ENCODE measurements around the gene CGREF1. TPM values are rescaled to one million over a fixed set of nuclear protein-coding genes. Genes with fewer than 3 reads are reported as not detected.
"Not testable (repeated sequence)": the region's sequence is repeated elsewhere in the genome, so short reads cannot be mapped to it uniquely, and the experiment has no call there.

The CGREF1 gene
- total and polyA plus RNA-seq, 3 donors from 2014 or later = 6.6 to 11.1 (median 7.4) TPM

DNA sequence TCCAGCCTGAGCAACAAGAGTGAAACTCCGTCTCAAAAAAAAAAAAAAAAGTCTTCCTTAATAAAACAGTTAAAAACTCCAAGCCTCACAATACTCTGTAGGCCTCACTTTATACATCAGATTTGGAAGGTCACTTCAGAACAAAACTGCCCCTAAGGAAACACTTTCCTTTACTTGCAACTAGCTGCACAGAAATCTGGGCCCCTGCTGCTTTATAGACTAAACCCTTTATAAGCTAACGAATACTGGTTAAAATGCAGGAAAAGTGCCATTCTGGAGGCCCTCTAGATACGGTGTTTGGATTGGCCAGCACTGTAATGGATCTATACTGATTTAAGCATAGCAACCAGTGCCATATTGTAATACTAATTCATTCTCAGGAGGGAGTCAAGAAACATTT is 6.2 kb upstream of the CGREF1 start:
- H3K4me1 ChIP-seq = peaks cover 4% of the 10 kb centered on the region
- intact Hi-C loops (cut with DNase I; ENCODE audit: low total_unique reads) = no loop called here
- 88 to 94% methylated on average over 3 of the region's 3 CpGs for WGBS, 2 donors
- no peak for TF ChIP-seq POLR2A (IDR thresholded peaks at IDR 0.05)
- TF ChIP-seq, protein P1, sequence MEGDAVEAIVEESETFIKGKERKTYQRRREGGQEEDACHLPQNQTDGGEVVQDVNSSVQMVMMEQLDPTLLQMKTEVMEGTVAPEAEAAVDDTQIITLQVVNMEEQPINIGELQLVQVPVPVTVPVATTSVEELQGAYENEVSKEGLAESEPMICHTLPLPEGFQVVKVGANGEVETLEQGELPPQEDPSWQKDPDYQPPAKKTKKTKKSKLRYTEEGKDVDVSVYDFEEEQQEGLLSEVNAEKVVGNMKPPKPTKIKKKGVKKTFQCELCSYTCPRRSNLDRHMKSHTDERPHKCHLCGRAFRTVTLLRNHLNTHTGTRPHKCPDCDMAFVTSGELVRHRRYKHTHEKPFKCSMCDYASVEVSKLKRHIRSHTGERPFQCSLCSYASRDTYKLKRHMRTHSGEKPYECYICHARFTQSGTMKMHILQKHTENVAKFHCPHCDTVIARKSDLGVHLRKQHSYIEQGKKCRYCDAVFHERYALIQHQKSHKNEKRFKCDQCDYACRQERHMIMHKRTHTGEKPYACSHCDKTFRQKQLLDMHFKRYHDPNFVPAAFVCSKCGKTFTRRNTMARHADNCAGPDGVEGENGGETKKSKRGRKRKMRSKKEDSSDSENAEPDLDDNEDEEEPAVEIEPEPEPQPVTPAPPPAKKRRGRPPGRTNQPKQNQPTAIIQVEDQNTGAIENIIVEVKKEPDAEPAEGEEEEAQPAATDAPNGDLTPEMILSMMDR (IDR thresholded peaks at IDR 0.05) = no peak
- no peak overlapping the region for H3K27ac ChIP-seq
- no peaks in the 10 kb centered on the region for H3K9me3 ChIP-seq
- H3K27me3 ChIP-seq = no peaks in the 10 kb centered on the region
- H3K4me3 ChIP-seq = no peak overlapping the region
- H3K36me3 ChIP-seq (ENCODE audit: low read depth, missing control alignments) = no peaks in the 10 kb centered on the region
- no peak for DNase-seq

DNA sequence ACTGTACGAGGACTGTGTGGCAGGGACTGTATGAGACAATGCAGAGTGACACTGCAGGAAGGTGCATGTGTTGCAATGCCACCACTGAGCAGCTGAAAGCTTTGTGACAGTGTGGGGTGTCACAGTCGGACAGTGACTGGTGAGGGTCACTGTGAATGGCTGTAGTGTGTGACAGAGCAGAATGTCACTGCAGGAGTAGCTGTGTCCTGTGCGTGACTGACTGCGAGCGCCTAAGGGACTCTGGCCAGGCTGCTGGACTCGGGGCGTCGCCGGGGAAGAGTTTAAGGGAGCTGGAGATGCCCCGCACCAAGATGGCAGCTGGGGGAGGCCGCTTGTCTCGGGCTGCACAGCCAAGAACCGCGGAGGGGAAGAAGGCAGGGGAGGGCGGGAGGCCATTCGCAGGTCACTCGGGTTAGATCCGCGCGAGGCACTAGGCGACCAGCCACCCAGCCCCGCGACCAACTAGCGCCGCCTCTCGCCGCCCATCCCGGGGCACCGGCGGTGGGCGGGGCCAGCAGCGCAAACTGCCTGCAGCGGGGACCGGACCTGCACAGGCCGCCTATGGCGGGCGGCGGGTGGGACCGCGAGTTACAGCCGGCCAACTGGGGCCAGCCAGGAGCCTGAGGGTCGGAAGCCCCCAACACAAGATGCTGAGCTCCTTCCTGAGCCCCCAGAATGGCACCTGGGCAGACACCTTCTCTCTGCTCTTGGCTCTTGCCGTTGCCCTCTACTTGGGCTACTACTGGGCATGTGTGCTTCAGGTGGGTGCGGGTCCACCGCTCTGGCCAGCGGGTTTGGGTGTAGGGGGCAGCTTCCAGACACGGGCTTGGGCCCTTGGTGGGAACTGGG is 4.6 kb upstream of the CGREF1 start, which contains the start of gene ABHD1:
Gene ABHD1, plus strand, starts transcription at position 514 of the 849 bp plus-strand sequence. Its CDS starts 134 bp downstream, at position 648.
- intact Hi-C loops (cut with DNase I; ENCODE audit: low total_unique reads) = no loop called here
- Histone ChIP-seq H3K27me3 (no peaks in the 10 kb centered on the region), H3K4me1 (peaks cover 4% of the 10 kb centered on the region), H3K27ac (peak within 1 kb of the TSS; percentile 27 to 42), H3K9me3 (no peaks in the 10 kb centered on the region), H3K4me3 (peak within 1 kb of the TSS; percentile 65 to 81), H3K36me3 (ENCODE audit: low read depth, missing control alignments) (no peaks in the 10 kb centered on the region)
- no peak for TF ChIP-seq POLR2A (IDR thresholded peaks at IDR 0.05)
- TF ChIP-seq, protein P1 (IDR thresholded peaks at IDR 0.05) = no peak
- peak; percentile 77 for DNase-seq
- 1 to 4% methylated on average over 15 to 47 of the region's 47 CpGs for WGBS, 2 donors

DNA sequence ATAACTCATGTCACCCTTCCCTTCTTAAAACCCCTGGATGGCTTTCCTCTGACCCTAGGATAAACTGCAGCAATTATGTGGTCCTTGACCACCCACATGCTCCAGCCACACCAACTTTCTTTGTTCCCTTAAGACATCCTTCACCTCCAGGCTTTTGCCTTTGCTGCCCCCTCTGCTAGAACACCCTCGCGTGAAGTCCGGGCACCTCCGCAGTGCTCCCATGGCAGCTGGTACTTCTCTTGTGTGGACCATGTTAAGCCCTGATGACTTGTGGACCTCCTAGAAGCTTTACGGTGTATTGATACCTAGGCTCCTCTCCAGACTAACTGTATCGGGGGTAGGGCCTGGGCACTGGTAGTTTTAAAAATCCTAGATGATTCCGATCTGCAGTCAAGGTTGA is 3.9 kb upstream of the CGREF1 start:
- H3K27ac ChIP-seq = no peak overlapping the region
- 88 to 91% methylated on average over 7 of the region's 7 CpGs for WGBS, 2 donors
- intact Hi-C loops (cut with DNase I; ENCODE audit: low total_unique reads) = no loop called here
- no peak for DNase-seq
- no peaks in the 10 kb centered on the region for H3K9me3 ChIP-seq
- H3K4me1 ChIP-seq = peaks cover 4% of the 10 kb centered on the region
- TF ChIP-seq, protein P1 (IDR thresholded peaks at IDR 0.05) = no peak
- TF ChIP-seq POLR2A (IDR thresholded peaks at IDR 0.05) = no peak
- no peaks in the 10 kb centered on the region for H3K36me3 ChIP-seq (ENCODE audit: low read depth, missing control alignments)
- H3K4me3 ChIP-seq = no peak overlapping the region
- no peaks in the 10 kb centered on the region for H3K27me3 ChIP-seq

DNA sequence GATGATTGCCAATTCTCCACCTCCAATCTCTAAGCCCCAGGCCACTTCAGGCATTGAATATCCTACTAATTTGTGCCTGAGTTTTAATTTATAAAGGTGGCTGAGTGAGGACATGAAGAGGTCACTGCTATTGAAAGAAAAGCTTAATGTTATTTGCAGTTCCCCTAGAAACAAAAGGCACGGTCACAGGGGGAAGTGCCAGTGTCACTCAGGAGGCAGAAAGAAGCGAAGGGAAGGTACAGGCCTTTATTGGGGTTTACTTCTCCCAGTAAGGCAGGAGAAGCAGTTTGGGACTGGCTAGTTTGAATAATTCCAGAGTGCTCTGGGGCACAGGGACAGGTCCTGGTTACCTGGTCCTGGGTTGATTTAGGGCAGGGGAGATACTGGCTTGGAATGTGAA is 3.0 kb upstream of the CGREF1 start:
- intact Hi-C loops (cut with DNase I; ENCODE audit: low total_unique reads) = no loop called here
- no peak overlapping the region for H3K27ac ChIP-seq
- no peaks in the 10 kb centered on the region for H3K27me3 ChIP-seq
- peaks cover 4% of the 10 kb centered on the region for H3K4me1 ChIP-seq
- no peaks in the 10 kb centered on the region for H3K9me3 ChIP-seq
- WGBS, 2 donors = 85 to 96% methylated on average over 2 of the region's 2 CpGs
- no peak for TF ChIP-seq POLR2A (IDR thresholded peaks at IDR 0.05)
- TF ChIP-seq, protein P1 (IDR thresholded peaks at IDR 0.05) = no peak
- H3K4me3 ChIP-seq = no peak overlapping the region
- H3K36me3 ChIP-seq (ENCODE audit: low read depth, missing control alignments) = no peaks in the 10 kb centered on the region
- no peak for DNase-seq

DNA sequence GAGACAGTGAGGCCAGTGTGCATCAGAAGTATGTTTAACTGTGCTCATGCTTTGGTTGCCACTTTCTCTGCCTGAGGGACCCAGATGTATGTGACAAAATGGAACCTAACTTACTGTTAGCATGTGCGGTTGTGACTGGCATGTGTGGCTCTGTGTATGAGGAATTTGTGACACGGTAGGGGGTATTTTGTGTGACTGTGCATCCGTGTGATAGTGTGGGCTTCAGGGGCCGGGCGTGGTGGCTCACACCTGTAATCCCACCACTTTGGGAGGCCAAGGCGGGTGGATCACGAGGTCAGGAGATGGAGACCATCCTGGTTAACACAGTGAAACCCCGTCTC is 372 bp upstream of the CGREF1 start:
- H3K4me3 ChIP-seq = peak overlapping the region in 1 of 2 donors; percentile 56
- WGBS, 2 donors = 71 to 78% methylated on average over 8 of the region's 8 CpGs
- H3K4me1 ChIP-seq; H3K27me3 ChIP-seq; DNase-seq; H3K9me3 ChIP-seq; H3K27ac ChIP-seq; intact Hi-C loops (cut with DNase I; ENCODE audit: low total_unique reads); H3K36me3 ChIP-seq (ENCODE audit: low read depth, missing control alignments): not testable (repeated sequence)
